ENCODE measurements around the gene C4orf54.

The C4orf54 gene

GRCh38 chr4:99668472-99668871, 10.8 kb upstream of the C4orf54 start:
- Histone ChIP-seq H4K20me1 (ENCODE audit: control insufficient read depth, insufficient read depth, low read depth, low read length) (no peaks in the 10 kb centered on the region), H3K27ac (ENCODE audit: low read depth, low read length) (no peak overlapping the region), H3F3A (ENCODE audit: control insufficient read depth, insufficient read depth) (no peaks in the 10 kb centered on the region), H3K9me3 (ENCODE audit: control insufficient read depth, insufficient read depth, low read length) (no peaks in the 10 kb centered on the region; the same call in 1 of the 2 replicates), H3K4me1 (ENCODE audit: control insufficient read depth, low read length) (no peaks in the 10 kb centered on the region), H3K27me3 (ENCODE audit: control insufficient read depth, low read length) (no peaks in the 10 kb centered on the region), H3K9me2 (replicated peaks; ENCODE audit: control insufficient read depth, low read length) (no peaks in the 10 kb centered on the region), H3K4me3 (ENCODE audit: low read length) (no peak overlapping the region), H3K79me2 (ENCODE audit: control insufficient read depth, low read length) (no peaks in the 10 kb centered on the region), H3K4me2 (ENCODE audit: low read length) (no peak overlapping the region), H3K36me3 (ENCODE audit: control insufficient read depth, low read length) (no peaks in the 10 kb centered on the region)
- TF ChIP-seq, protein P1, sequence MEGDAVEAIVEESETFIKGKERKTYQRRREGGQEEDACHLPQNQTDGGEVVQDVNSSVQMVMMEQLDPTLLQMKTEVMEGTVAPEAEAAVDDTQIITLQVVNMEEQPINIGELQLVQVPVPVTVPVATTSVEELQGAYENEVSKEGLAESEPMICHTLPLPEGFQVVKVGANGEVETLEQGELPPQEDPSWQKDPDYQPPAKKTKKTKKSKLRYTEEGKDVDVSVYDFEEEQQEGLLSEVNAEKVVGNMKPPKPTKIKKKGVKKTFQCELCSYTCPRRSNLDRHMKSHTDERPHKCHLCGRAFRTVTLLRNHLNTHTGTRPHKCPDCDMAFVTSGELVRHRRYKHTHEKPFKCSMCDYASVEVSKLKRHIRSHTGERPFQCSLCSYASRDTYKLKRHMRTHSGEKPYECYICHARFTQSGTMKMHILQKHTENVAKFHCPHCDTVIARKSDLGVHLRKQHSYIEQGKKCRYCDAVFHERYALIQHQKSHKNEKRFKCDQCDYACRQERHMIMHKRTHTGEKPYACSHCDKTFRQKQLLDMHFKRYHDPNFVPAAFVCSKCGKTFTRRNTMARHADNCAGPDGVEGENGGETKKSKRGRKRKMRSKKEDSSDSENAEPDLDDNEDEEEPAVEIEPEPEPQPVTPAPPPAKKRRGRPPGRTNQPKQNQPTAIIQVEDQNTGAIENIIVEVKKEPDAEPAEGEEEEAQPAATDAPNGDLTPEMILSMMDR (IDR thresholded peaks at IDR 0.05; ENCODE audit: low read depth, low read length, poor library complexity, severe bottlenecking): no peak
- TF ChIP-seq EZH2phosphoT487 (IDR thresholded peaks at IDR 0.05; ENCODE audit: borderline replicate concordance, low read length): no peak

DNA sequence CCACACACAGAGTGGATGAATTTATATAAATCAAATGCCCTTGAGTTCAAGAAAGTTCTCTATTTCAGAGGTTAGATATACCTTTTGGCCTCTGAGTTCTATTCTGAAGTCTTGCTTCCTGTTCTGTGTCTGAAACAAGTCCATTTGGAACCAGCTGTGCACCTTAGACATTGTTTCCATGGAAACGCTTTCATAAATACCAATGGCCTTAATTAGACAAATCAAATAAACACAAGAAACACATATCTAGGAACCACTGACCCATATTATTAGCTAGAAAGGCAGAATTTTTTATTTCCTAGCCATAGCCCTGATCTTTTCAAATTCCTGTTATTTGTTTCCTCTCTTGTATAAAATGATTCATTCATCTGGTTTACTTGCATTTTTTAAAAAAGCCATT, 8.4 kb upstream of the C4orf54 start:
- no peaks in the 10 kb centered on the region for H3K9me3 ChIP-seq (ENCODE audit: control insufficient read depth, insufficient read depth, low read length)
- H3K27ac ChIP-seq (ENCODE audit: low read depth, low read length): no peak overlapping the region
- H3K4me3 ChIP-seq (ENCODE audit: low read length): no peak overlapping the region
- H3K36me3 ChIP-seq (ENCODE audit: control insufficient read depth, low read length): no peaks in the 10 kb centered on the region
- no peaks in the 10 kb centered on the region for H3K4me1 ChIP-seq (ENCODE audit: control insufficient read depth, low read length)
- H3K9me2 ChIP-seq (replicated peaks; ENCODE audit: control insufficient read depth, low read length): no peaks in the 10 kb centered on the region
- H3K79me2 ChIP-seq (ENCODE audit: control insufficient read depth, low read length): no peaks in the 10 kb centered on the region
- no peak overlapping the region for H3K4me2 ChIP-seq (ENCODE audit: low read length)
- H3F3A ChIP-seq (ENCODE audit: control insufficient read depth, insufficient read depth): no peaks in the 10 kb centered on the region
- no peaks in the 10 kb centered on the region for H3K27me3 ChIP-seq (ENCODE audit: control insufficient read depth, low read length)
- TF ChIP-seq, protein P1 (IDR thresholded peaks at IDR 0.05; ENCODE audit: low read depth, low read length, poor library complexity, severe bottlenecking): no peak
- no peak for TF ChIP-seq EZH2phosphoT487 (IDR thresholded peaks at IDR 0.05; ENCODE audit: borderline replicate concordance, low read length)
- H4K20me1 ChIP-seq (ENCODE audit: control insufficient read depth, insufficient read depth, low read depth, low read length): no peaks in the 10 kb centered on the region

- Histone ChIP-seq H3K4me1 (ENCODE audit: control insufficient read depth, low read length) (no peaks in the 10 kb centered on the region), H3K4me3 (ENCODE audit: low read length) (no peak overlapping the region), H3K36me3 (ENCODE audit: control insufficient read depth, low read length) (no peaks in the 10 kb centered on the region), H4K20me1 (ENCODE audit: control insufficient read depth, insufficient read depth, low read depth, low read length) (no peaks in the 10 kb centered on the region), H3K9me2 (replicated peaks; ENCODE audit: control insufficient read depth, low read length) (no peaks in the 10 kb centered on the region), H3K79me2 (ENCODE audit: control insufficient read depth, low read length) (no peaks in the 10 kb centered on the region), H3K27ac (ENCODE audit: low read depth, low read length) (no peak overlapping the region), H3F3A (ENCODE audit: control insufficient read depth, insufficient read depth) (no peaks in the 10 kb centered on the region), H3K27me3 (ENCODE audit: control insufficient read depth, low read length) (no peaks in the 10 kb centered on the region), H3K4me2 (ENCODE audit: low read length) (no peak overlapping the region), H3K9me3 (ENCODE audit: control insufficient read depth, insufficient read depth, low read length) (no peaks in the 10 kb centered on the region)
- TF ChIP-seq EZH2phosphoT487 (IDR thresholded peaks at IDR 0.05; ENCODE audit: borderline replicate concordance, low read length): no peak
- TF ChIP-seq, protein P1 (IDR thresholded peaks at IDR 0.05; ENCODE audit: low read depth, low read length, poor library complexity, severe bottlenecking): no peak
These were observed 7.1 kb upstream of the C4orf54 start for GRCh38 chr4:99664716-99665115.

- Histone ChIP-seq H3K9me2 (replicated peaks; ENCODE audit: control insufficient read depth, low read length) (no peaks in the 10 kb centered on the region), H3K27me3 (ENCODE audit: control insufficient read depth, low read length) (no peaks in the 10 kb centered on the region), H3K79me2 (ENCODE audit: control insufficient read depth, low read length) (no peaks in the 10 kb centered on the region), H4K20me1 (ENCODE audit: control insufficient read depth, insufficient read depth, low read depth, low read length) (no peaks in the 10 kb centered on the region), H3K36me3 (ENCODE audit: control insufficient read depth, low read length) (no peaks in the 10 kb centered on the region), H3F3A (ENCODE audit: control insufficient read depth, insufficient read depth) (no peaks in the 10 kb centered on the region), H3K4me2 (ENCODE audit: low read length) (no peak overlapping the region), H3K4me3 (ENCODE audit: low read length) (no peak overlapping the region), H3K4me1 (ENCODE audit: control insufficient read depth, low read length) (no peaks in the 10 kb centered on the region), H3K27ac (ENCODE audit: low read depth, low read length) (no peak overlapping the region), H3K9me3 (ENCODE audit: control insufficient read depth, insufficient read depth, low read length) (no peaks in the 10 kb centered on the region)
- TF ChIP-seq, protein P1 (IDR thresholded peaks at IDR 0.05; ENCODE audit: low read depth, low read length, poor library complexity, severe bottlenecking): no peak
- TF ChIP-seq EZH2phosphoT487 (IDR thresholded peaks at IDR 0.05; ENCODE audit: borderline replicate concordance, low read length): no peak
These were observed 4.3 kb upstream of the C4orf54 start for GRCh38 chr4:99661907-99662306.

Data from DOHH2 (cell line).